H1 (cell line): ENCODE data around the gene PGP. TPM values are rescaled to one million over a fixed set of nuclear protein-coding genes. Genes with fewer than 3 reads are reported as not detected.
A peak's percentile ranks its signal among the peaks of the same experiment; 100 is the strongest.

ENCODE experiments used
- CTCF ChIA-PET: fragments of 300-600 bp; sonication (Branson Sonifier 250); formaldehyde crosslinking; loops from one replicate; lab custom pipeline; 2021; ENCODE audit not compliant: partially characterized antibody; lab: Charles Lee
- POLR2A ChIA-PET: fragments of 300-600 bp; sonication (Branson Sonifier 250); formaldehyde crosslinking; loops from one replicate; lab custom pipeline; 2021; ENCODE audit warnings: inconsistent platforms; ENCODE audit not compliant: partially characterized antibody; lab: Charles Lee
- DNase-seq, 2 experiments: peaks; one replicate each; pipeline versions ENCODE4 v3.0.0 to v3.0.0-alpha.2; 2010 to 2022; ENCODE audit warnings: low spot score in 2 of 2, low read depth in 1 of 2, mixed read lengths in 1 of 2
- FAIRE-seq: peaks from 2 replicates; lab custom pipeline; 2011; peaks lifted over from hg19 to GRCh38; lab: Jason Lieb, UNC
- H2AFZ ChIP-seq: 2 replicates; pipeline ENCODE4 v1.8.1; 2012; ENCODE audit warnings: low read length, inconsistent platforms
- H2AK5ac ChIP-seq: 2 replicates; pipeline ENCODE4 v1.6.1; 2013; ENCODE audit warnings: low read depth, low read length
- H2BK120ac ChIP-seq: replicated peaks from 2 replicates; pipeline ENCODE3; 2013; ENCODE audit warnings: low read depth, low read length, inconsistent platforms
- H2BK12ac ChIP-seq: 2 replicates; pipeline ENCODE4 v1.6.1; 2013; ENCODE audit warnings: low read depth, low read length
- H2BK15ac ChIP-seq: 2 replicates; pipeline ENCODE4 v1.6.1; 2013; ENCODE audit warnings: low read length
- H2BK20ac ChIP-seq: 2 replicates; pipeline ENCODE4 v1.6.1; 2013; ENCODE audit warnings: low read length
- H2BK5ac ChIP-seq: 2 replicates; pipeline ENCODE4 v1.6.1; 2013; ENCODE audit warnings: low read depth, low read length
- H3K14ac ChIP-seq: 2 replicates; pipeline ENCODE4 v1.6.1; 2013; ENCODE audit warnings: inconsistent platforms; ENCODE audit not compliant: insufficient read length
- H3K18ac ChIP-seq: 2 replicates; pipeline ENCODE4 v1.6.1; 2013; ENCODE audit warnings: low read length; ENCODE audit errors: extremely low read depth
- H3K23ac ChIP-seq: 2 replicates; pipeline ENCODE4 v1.6.1; 2013; ENCODE audit warnings: inconsistent platforms; ENCODE audit not compliant: insufficient read length
- H3K23me2 ChIP-seq: 2 replicates; pipeline ENCODE4 v1.6.1; 2013; ENCODE audit warnings: low read depth, low read length
- H3K27ac ChIP-seq: 2 replicates; pipeline ENCODE4 v1.6.1; 2011; ENCODE audit warnings: low read depth, low read length, inconsistent platforms
- H3K27me3 ChIP-seq, 4 experiments: replicated peaks in 1 of 4; 1 replicate in 1 of 4; 2 replicates in 3 of 4; pipeline versions ENCODE4 v1.6.1 to v1.8.1; 2011 to 2013; ENCODE audit warnings: low read length in 3 of 4, mild to moderate bottlenecking in 3 of 4, inconsistent platforms in 2 of 4, mixed read lengths in 2 of 4, moderate library complexity in 1 of 4; ENCODE audit not compliant: control insufficient read depth in 3 of 4, insufficient read depth in 3 of 4; ENCODE audit errors: extremely low read depth in 1 of 4
- H3K36me3 ChIP-seq, 4 experiments: 2 replicates each; pipeline versions ENCODE4 v1.6.1 to v1.8.1; 2011 to 2013; ENCODE audit warnings: mild to moderate bottlenecking in 4 of 4, low read length in 3 of 4, moderate library complexity in 2 of 4, control low read depth in 1 of 4, inconsistent platforms in 1 of 4; ENCODE audit not compliant: insufficient read depth in 4 of 4, control insufficient read depth in 2 of 4
- H3K4ac ChIP-seq: replicated peaks from 2 replicates; pipeline ENCODE3; 2013; ENCODE audit warnings: low read length, low read depth, mixed read lengths, inconsistent platforms; ENCODE audit not compliant: insufficient read length
- H3K4me1 ChIP-seq, 4 experiments: replicated peaks in 1 of 4; 1 replicate in 1 of 4; 2 replicates in 3 of 4; pipeline versions ENCODE4 v1.6.1 to v1.8.1; 2011 to 2013; ENCODE audit warnings: low read length in 3 of 4, inconsistent platforms in 2 of 4, mixed read lengths in 1 of 4; ENCODE audit not compliant: insufficient read depth in 4 of 4, control insufficient read depth in 3 of 4
- H3K4me2 ChIP-seq, 2 experiments: 2 replicates each; pipeline versions ENCODE4 v1.6.1 to v1.8.1; 2011 to 2013; ENCODE audit warnings: low read depth in 2 of 2, low read length in 2 of 2, control low read depth in 1 of 2, inconsistent platforms in 1 of 2, mild to moderate bottlenecking in 1 of 2; ENCODE audit not compliant: insufficient read depth in 1 of 2
- H3K4me3 ChIP-seq, 4 experiments: fragments of 200-600, 300-600 bp in 1 of 4; sonication (generic), shearing (Covaris generic), sonication (Bioruptor Twin) in 1 of 4; 2 replicates each; pipeline versions ENCODE4 v1.5.1 to v1.8.1; 2011 to 2016; ENCODE audit warnings: low read length in 4 of 4, low read depth in 3 of 4, control low read depth in 2 of 4, inconsistent platforms in 2 of 4, mild to moderate bottlenecking in 2 of 4, mixed read lengths in 1 of 4, moderate library complexity in 1 of 4; ENCODE audit not compliant: insufficient read depth in 2 of 4; ENCODE audit errors: extremely low read depth in 1 of 4
- H3K56ac ChIP-seq: replicated peaks from 2 replicates; pipeline ENCODE3; 2013; ENCODE audit warnings: low read depth, mild to moderate bottlenecking, mixed read lengths, low read length, inconsistent platforms; ENCODE audit not compliant: insufficient read length
- H3K79me1 ChIP-seq: 2 replicates; pipeline ENCODE4 v1.6.1; 2013; ENCODE audit warnings: low read depth, low read length, control low read depth
- H3K79me2 ChIP-seq, 2 experiments: 2 replicates each; pipeline versions ENCODE4 v1.6.1 to v1.8.1; 2012 to 2013; ENCODE audit warnings: low read length in 2 of 2, mild to moderate bottlenecking in 2 of 2, inconsistent platforms in 1 of 2; ENCODE audit not compliant: insufficient read depth in 2 of 2, control insufficient read depth in 1 of 2
- H3K9ac ChIP-seq, 4 experiments: replicated peaks in 1 of 4; 1 replicate in 1 of 4; 2 replicates in 3 of 4; pipeline versions ENCODE4 v1.6.1 to v1.8.1; 2011 to 2013; ENCODE audit warnings: low read depth in 3 of 4, low read length in 3 of 4, control low read depth in 2 of 4, mild to moderate bottlenecking in 2 of 4, moderate library complexity in 2 of 4, inconsistent platforms in 1 of 4; ENCODE audit errors: extremely low read depth in 1 of 4
- H3K9me3 ChIP-seq, 2 experiments: 2 replicates each; pipeline versions ENCODE4 v1.6.1 to v1.8.1; 2012 to 2013; ENCODE audit warnings: mild to moderate bottlenecking in 2 of 2, moderate library complexity in 2 of 2, control low read depth in 1 of 2, inconsistent platforms in 1 of 2, low read depth in 1 of 2, low read length in 1 of 2, mixed read lengths in 1 of 2; ENCODE audit not compliant: insufficient read depth in 2 of 2
- H4K20me1 ChIP-seq, 2 experiments: replicated peaks in 1 of 2; 2 replicates each; pipeline versions ENCODE3 to v1.8.1; 2011 to 2013; ENCODE audit warnings: inconsistent platforms in 2 of 2, low read length in 2 of 2, mild to moderate bottlenecking in 1 of 2; ENCODE audit not compliant: insufficient read depth in 2 of 2, control insufficient read depth in 1 of 2
- H4K5ac ChIP-seq: 2 replicates; pipeline ENCODE4 v1.6.1; 2013; ENCODE audit warnings: low read length, low read depth, mixed read lengths, inconsistent platforms; ENCODE audit not compliant: insufficient read length
- H4K8ac ChIP-seq: 2 replicates; pipeline ENCODE4 v1.8.0; 2013; ENCODE audit warnings: mild to moderate bottlenecking, moderate library complexity, low read length, inconsistent platforms; ENCODE audit not compliant: insufficient read depth; ENCODE audit errors: extremely low read depth
- H4K91ac ChIP-seq: replicated peaks from 2 replicates; pipeline ENCODE3; 2013; ENCODE audit warnings: low read length, mixed read lengths, inconsistent platforms; ENCODE audit not compliant: insufficient read length
- POLR2A ChIP-seq, 2 experiments: IDR thresholded peaks; 1 replicate in 1 of 2; 2 replicates in 1 of 2; pipeline ENCODE4 v1.6.1; 2011; ENCODE audit warnings: low read depth in 2 of 2, low read length in 2 of 2, mild to moderate bottlenecking in 2 of 2; ENCODE audit errors: control extremely low read depth in 1 of 2
- WGBS, 2 experiments: shearing (Covaris generic) in 1 of 2; methylation state at CpG; one replicate each; pipeline versions ENCODE4 v1.1.6 to v1.1.7; 2013 to 2015; ENCODE audit warnings: low lambda C conversion rate in 2 of 2, mixed read lengths in 2 of 2, inconsistent platforms in 1 of 2, low coverage in 1 of 2, missing lambda C conversion rate in 1 of 2; ENCODE audit not compliant: insufficient replicate concordance in 2 of 2, insufficient coverage in 1 of 2, insufficient read length in 1 of 2; ENCODE audit errors: extremely low coverage in 1 of 2, missing lambda C conversion rate in 1 of 2; 5-methylcytosine and 5-hydroxymethylcytosine counted together
- polyA plus RNA-seq, 7 experiments: library from polyadenylated mRNA; depleted of rRNA in 3 of 7; stranded (reverse) in 5 of 7; unstranded in 2 of 7; fragments of >200 nt in 5 of 7; fragments of 200-250 nt in 2 of 7; gene quantifications; 1 replicate in 5 of 7; 2 replicates in 1 of 7; 4 replicates in 1 of 7; pipeline versions ENCODE4 v1.2.1 to v1.2.3, GENCODE V29; 2011 to 2013; ENCODE audit warnings: missing spikeins in 2 of 7, mixed read lengths in 2 of 7
- total RNA-seq: library from RNA; stranded (reverse); fragmentation: NEBNext Ultra II Directional; extraction: Animal tissue kit (Norgen Biotek cat#: 25700); gene quantifications from 2 replicates; pipeline ENCODE4 v1.2.1, GENCODE V29; 2021
- TF ChIP-seq, protein P1 (sequence below): IDR thresholded peaks from 2 replicates; pipeline ENCODE4 v1.6.1; 2012; ENCODE audit warnings: inconsistent platforms

PGP gene
- total and polyA plus RNA-seq, 2 of the 8 experiments (the other 6 are each of a cell fraction or from before 2014, with no cell fraction given): 30.9 to 55.9 TPM

DNA sequence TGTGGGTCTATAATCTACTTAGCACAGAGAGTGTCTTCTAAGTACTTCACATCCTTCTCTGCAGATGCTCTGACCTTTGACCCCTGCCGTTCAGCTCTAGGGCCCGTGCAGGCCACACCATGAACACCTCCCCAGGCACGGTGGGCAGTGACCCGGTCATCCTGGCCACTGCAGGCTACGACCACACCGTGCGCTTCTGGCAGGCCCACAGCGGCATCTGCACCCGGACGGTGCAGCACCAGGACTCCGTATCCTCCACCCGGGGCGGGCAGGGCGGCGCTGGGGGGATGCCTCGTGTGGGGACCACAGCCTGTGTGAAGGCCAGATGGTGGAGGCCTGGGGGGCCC lies 8.7 kb downstream of the PGP start:
- H3K4ac ChIP-seq: peak overlapping the region; percentile 98
- H3K4me1 ChIP-seq: peaks cover 0 to 14% (median 8%) of the 10 kb centered on the region in 4 experiments; a peak in 6 of 7 replicates
- peak overlapping the region; percentile 77; the same call in 1 of the 2 replicates for H2AK5ac ChIP-seq
- H2BK120ac ChIP-seq: peak overlapping the region; percentile 57
- peak overlapping the region; percentile 71 for H3K18ac ChIP-seq
- WGBS, 2 experiments: 46% methylated on average over 16 of the region's 16 CpGs; no CpG with 5 or more reads in 1 of the 2 experiments
- H3K79me2 ChIP-seq: peaks cover 0 to 7% of the 10 kb centered on the region in 2 experiments; a peak in 1 of 4 replicates
- peak overlapping the region; percentile 89 for H4K5ac ChIP-seq
- H3K56ac ChIP-seq: peak overlapping the region; percentile 95
- no peak overlapping the region for H3K14ac ChIP-seq
- H3K9ac ChIP-seq: peak overlapping the region; percentile 55 to 94 (median 85)
- H4K91ac ChIP-seq: peak overlapping the region; percentile 75
- peaks cover 11% of the 10 kb centered on the region; the same call in 1 of the 2 replicates for H3K23me2 ChIP-seq
- H3K9me3 ChIP-seq: no peaks in the 10 kb centered on the region
- H2BK5ac ChIP-seq: peak overlapping the region; percentile 97
- peak overlapping the region; percentile 9; the same call in 1 of the 2 replicates for H4K8ac ChIP-seq
- H4K20me1 ChIP-seq: peaks cover 0 to 14% of the 10 kb centered on the region in 2 experiments
- H3K23ac ChIP-seq: no peak overlapping the region
- DNase-seq (no peak), FAIRE-seq (no peak)
- TF ChIP-seq, protein P1, sequence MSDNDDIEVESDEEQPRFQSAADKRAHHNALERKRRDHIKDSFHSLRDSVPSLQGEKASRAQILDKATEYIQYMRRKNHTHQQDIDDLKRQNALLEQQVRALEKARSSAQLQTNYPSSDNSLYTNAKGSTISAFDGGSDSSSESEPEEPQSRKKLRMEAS: no peak
- TF ChIP-seq POLR2A (IDR thresholded peaks at IDR 0.05; ENCODE audit: control extremely low read depth in 1 of 2, low read depth in 2 of 2, low read length in 2 of 2): peak in 1 of 2 experiments; percentile 21; a peak in 1 of 3 replicates
- H2BK12ac ChIP-seq: 0 out of 2 replicates have a peak overlapping the region, but pooled peaks have one; percentile 39
- peaks cover 4 to 34% (median 12%) of the 10 kb centered on the region in 4 experiments; a peak in 6 of 8 replicates for H3K36me3 ChIP-seq
- H2AFZ ChIP-seq: no peak overlapping the region
- no peaks in the 10 kb centered on the region; a peak in 2 of 7 replicates for H3K27me3 ChIP-seq
- POLR2A ChIA-PET: interaction anchor here (0.6 to 15.1 kb wide), 16 partner anchors 9 to 58 kb away, joined by 3 to 156 read pairs (median 4); partner anchors contain the start of genes CASKIN1, DNASE1L2, ECI1 and PGP
- peak overlapping the region; percentile 78 to 97 (median 92) for H3K4me3 ChIP-seq
- H3K4me2 ChIP-seq: peak overlapping the region; percentile 87 to 91
- no peak overlapping the region for H2BK20ac ChIP-seq
- H2BK15ac ChIP-seq: peak overlapping the region; percentile 65
- CTCF ChIA-PET: interaction anchor here (1.0 to 1.4 kb wide), 2 partner anchors 11 to 13 kb away, joined by 3 read pairs; no protein-coding TSS in a partner anchor
- no peak overlapping the region for H3K27ac ChIP-seq
- H3K79me1 ChIP-seq: peaks cover 6% of the 10 kb centered on the region
